Immature natural killer cell (primary cell): ENCODE results near the gene FGF22. TPM values are rescaled to one million over a fixed set of nuclear protein-coding genes. Genes with fewer than 3 reads are reported as not detected.

Source experiments
- DNase-seq, 3 donors: peaks; one replicate each; pipeline ENCODE4 v3.0.0; 2022; ENCODE audit warnings: mixed read lengths in 1 of 3
- H3K27ac Mint-ChIP-seq, 6 donors: one replicate each; pipeline ENCODE4 v1.8.0; 2020; ENCODE audit warnings: mixed read lengths in 6 of 6, mild to moderate bottlenecking in 5 of 6, inconsistent platforms in 4 of 6, moderate library complexity in 3 of 6
- H3K27me3 Mint-ChIP-seq, 3 donors: one replicate each; pipeline ENCODE4 v1.8.0; 2020 to 2021; ENCODE audit warnings: low read depth in 3 of 3, mild to moderate bottlenecking in 3 of 3, mixed read lengths in 3 of 3, moderate library complexity in 3 of 3, inconsistent platforms in 1 of 3
- H3K36me3 Mint-ChIP-seq, 3 donors: one replicate each; pipeline ENCODE4 v1.8.0; 2020; ENCODE audit warnings: mixed read lengths in 3 of 3, inconsistent platforms in 2 of 3, mild to moderate bottlenecking in 2 of 3
- H3K4me1 Mint-ChIP-seq, 2 donors: one replicate each; pipeline ENCODE4 v1.8.0; 2020; ENCODE audit warnings: inconsistent platforms in 2 of 2, mild to moderate bottlenecking in 2 of 2, mixed read lengths in 2 of 2, moderate library complexity in 1 of 2
- H3K4me3 Mint-ChIP-seq, 5 donors: one replicate each; pipeline ENCODE4 v1.8.0; 2020; ENCODE audit warnings: mild to moderate bottlenecking in 5 of 5, mixed read lengths in 5 of 5, inconsistent platforms in 3 of 5, moderate library complexity in 3 of 5
- H3K9me3 Mint-ChIP-seq, 6 donors: one replicate each; pipeline ENCODE4 v1.8.0; 2020; ENCODE audit warnings: mild to moderate bottlenecking in 6 of 6, mixed read lengths in 6 of 6, inconsistent platforms in 4 of 6, moderate library complexity in 3 of 6
- polyA plus RNA-seq, 3 donors: library from polyadenylated mRNA; unstranded; fragments of 300-500 nt; fragmentation: Illumina TruSeq; gene quantifications; one replicate each; pipeline ENCODE4 v1.2.3, GENCODE V29; 2021

The FGF22 gene
- polyA plus RNA-seq, 3 donors from 2014 or later: 0.54 TPM; not detected in 2

- Mint-ChIP-seq H3K36me3 (peaks cover 0 to 2% (median 2%) of the 10 kb centered on the region in 3 donors), H3K27ac (peak overlapping the region; percentile 90 to 95 (median 94)), H3K9me3 (no peaks in the 10 kb centered on the region), H3K4me1 (peaks cover 16 to 34% of the 10 kb centered on the region in 2 donors), H3K27me3 (peaks cover 10 to 14% (median 13%) of the 10 kb centered on the region in 3 donors), H3K4me3 (peak overlapping the region; percentile 90 to 97 (median 93))
- no peak for DNase-seq
Observed at GRCh38 chr19:633786-634639, 5.7 kb upstream of the FGF22 start.

DNA sequence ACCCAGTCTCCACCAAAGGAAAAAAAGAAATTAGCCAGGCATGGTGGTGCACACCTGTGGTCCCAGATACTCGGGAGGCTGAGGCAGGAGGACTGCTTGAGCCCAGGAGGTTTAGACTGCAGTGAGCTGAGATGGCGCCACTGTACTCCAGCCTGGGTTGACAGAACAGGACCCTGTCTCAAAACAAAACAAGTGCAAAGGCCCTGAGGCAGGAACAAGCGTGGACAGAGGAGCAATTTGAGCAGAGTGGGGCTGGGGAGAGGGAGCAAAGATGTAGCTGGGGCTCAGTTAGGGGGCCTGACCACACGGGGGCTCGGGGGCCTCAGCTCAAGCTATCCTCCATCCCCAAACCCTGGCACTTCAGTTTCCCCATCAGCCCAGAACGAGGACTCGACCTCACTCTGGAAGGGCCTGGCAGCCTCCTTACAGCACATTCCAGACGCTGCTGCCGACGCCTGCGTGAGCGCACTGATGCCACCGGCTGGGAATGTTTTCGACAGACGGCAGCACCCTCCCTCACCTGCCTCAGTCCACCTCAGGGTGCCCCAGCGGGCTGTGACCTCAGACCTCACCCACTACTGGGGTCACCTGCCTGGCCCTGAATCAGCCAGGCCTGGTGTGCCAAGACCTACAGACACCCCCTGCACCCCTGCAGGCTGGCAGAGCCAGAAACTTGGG, 4.6 kb upstream of the FGF22 start:
- DNase-seq: no peak
- Mint-ChIP-seq H3K4me3 (no peak overlapping the region), H3K27ac (no peak overlapping the region), H3K9me3 (no peaks in the 10 kb centered on the region), H3K27me3 (peaks cover 14 to 19% (median 17%) of the 10 kb centered on the region in 3 donors), H3K36me3 (no peaks in the 10 kb centered on the region), H3K4me1 (peaks cover 20 to 36% of the 10 kb centered on the region in 2 donors)

DNA sequence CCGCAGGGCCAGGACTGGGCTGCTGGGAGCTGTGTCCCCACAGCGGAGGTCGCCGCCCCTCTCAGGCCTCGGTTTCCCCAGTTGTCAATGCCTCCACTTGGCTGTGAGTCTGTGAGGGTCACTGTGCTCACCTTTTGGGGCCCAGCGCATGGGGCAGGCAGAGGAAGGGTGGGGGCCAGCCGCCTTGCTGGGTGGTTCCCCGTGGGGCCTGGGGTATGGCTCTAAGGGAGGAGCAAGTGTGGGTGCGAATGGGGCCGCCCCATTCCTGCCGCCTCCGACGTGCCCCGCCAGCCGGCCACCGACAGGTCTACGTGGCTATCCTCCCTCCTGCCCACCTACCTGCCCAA, 800 bp upstream of the FGF22 start:
- Mint-ChIP-seq H3K27me3 (peaks cover 4 to 5% (median 4%) of the 10 kb centered on the region in 3 donors), H3K9me3 (no peaks in the 10 kb centered on the region), H3K4me1 (peaks cover 9 to 14% of the 10 kb centered on the region in 2 donors), H3K4me3 (peak overlapping the region; percentile 83 to 96 (median 92)), H3K36me3 (no peaks in the 10 kb centered on the region), H3K27ac (peak overlapping the region in 5 of 6 donors; percentile 95 to 99 (median 99))
- DNase-seq: no peak

DNA sequence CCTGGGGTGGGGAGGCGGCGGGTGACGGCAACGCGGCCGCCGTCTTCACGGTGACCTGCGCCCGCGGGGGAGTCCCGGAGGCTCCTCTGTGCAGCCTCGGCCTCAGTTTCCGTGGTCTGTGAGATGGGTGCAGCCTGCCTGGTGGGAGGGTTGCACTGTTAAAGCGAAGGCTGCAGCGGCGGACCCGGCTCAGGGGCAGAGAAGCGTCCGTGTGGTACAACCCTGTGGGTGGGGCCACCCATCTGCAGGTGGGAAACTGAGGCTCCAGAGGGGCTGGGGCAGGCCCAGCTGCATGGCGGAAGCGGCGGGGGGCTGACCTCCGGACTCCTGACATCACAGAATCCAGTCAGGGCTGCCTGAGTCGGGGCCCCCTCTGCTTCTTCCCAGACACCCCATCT, 481 bp downstream of the FGF22 start:
- H3K4me3 Mint-ChIP-seq: no peak overlapping the region
- peaks cover 7 to 9% of the 10 kb centered on the region in 2 donors for H3K4me1 Mint-ChIP-seq
- peaks cover 4 to 6% (median 5%) of the 10 kb centered on the region in 3 donors for H3K27me3 Mint-ChIP-seq
- H3K9me3 Mint-ChIP-seq: no peaks in the 10 kb centered on the region
- DNase-seq: no peak
- H3K27ac Mint-ChIP-seq: no peak overlapping the region
- no peaks in the 10 kb centered on the region for H3K36me3 Mint-ChIP-seq

DNA sequence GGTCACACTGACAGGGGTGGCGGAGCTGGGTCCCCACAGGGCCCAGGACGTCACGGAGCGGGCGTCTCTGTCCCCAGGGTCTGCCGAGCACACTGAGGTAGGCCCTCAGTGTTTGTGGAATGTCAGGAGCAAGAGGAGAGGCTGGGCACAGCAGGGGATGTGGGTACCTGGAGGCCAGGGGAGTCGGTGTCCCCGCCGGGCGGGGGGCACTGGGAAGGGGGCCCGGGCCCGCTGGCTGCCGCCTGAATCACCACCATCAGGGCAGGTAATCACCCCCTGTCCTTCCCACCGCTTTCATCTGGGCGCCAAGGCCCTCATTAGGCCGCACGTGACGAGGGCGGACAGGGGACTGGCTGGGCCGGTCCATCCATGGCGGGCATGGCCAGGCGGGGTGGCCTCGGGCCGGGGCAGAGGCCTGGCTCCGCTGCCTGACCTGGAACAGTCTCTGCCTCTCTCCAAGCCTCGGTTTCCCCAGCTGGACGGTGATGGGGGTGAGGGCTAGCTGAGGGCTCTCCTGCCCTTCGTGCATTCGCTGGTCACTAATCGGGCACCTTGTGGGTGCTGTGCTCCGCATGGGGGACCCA, 1.0 kb downstream of the FGF22 start:
- H3K9me3 Mint-ChIP-seq: no peaks in the 10 kb centered on the region
- H3K36me3 Mint-ChIP-seq: no peaks in the 10 kb centered on the region
- H3K4me3 Mint-ChIP-seq: no peak overlapping the region
- peak overlapping the region in 2 of 6 donors; percentile 36 to 72 for H3K27ac Mint-ChIP-seq
- H3K4me1 Mint-ChIP-seq: peaks cover 7 to 9% of the 10 kb centered on the region in 2 donors
- peaks cover 4 to 7% (median 5%) of the 10 kb centered on the region in 3 donors for H3K27me3 Mint-ChIP-seq
- DNase-seq: no peak

DNA sequence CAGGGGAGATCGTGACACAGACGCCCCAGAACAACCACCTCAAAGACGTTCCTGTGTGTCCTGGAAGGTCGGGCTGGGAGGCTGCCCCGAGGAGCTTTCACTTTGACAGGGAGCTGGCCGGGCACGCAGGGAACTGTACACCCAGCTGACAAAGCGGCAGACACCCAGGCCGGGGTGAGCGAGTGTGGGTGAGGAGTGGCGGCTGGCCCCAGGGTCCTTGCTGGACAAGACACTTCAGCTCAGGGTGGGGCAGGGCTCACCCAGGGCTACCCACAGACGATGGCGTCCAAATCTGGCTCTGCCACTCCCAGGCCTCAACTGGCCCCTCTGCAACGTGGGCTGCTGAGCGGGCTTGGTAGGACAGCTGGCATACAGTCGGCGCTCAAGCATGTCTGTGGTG, 2.0 kb downstream of the FGF22 start:
- H3K36me3 Mint-ChIP-seq: no peaks in the 10 kb centered on the region
- H3K4me3 Mint-ChIP-seq: no peak overlapping the region
- H3K27ac Mint-ChIP-seq: peak overlapping the region in 4 of 6 donors; percentile 5 to 48 (median 22)
- peaks cover 7 to 9% of the 10 kb centered on the region in 2 donors for H3K4me1 Mint-ChIP-seq
- no peak for DNase-seq
- H3K9me3 Mint-ChIP-seq: no peaks in the 10 kb centered on the region
- peaks cover 4 to 7% (median 7%) of the 10 kb centered on the region in 3 donors for H3K27me3 Mint-ChIP-seq

DNA sequence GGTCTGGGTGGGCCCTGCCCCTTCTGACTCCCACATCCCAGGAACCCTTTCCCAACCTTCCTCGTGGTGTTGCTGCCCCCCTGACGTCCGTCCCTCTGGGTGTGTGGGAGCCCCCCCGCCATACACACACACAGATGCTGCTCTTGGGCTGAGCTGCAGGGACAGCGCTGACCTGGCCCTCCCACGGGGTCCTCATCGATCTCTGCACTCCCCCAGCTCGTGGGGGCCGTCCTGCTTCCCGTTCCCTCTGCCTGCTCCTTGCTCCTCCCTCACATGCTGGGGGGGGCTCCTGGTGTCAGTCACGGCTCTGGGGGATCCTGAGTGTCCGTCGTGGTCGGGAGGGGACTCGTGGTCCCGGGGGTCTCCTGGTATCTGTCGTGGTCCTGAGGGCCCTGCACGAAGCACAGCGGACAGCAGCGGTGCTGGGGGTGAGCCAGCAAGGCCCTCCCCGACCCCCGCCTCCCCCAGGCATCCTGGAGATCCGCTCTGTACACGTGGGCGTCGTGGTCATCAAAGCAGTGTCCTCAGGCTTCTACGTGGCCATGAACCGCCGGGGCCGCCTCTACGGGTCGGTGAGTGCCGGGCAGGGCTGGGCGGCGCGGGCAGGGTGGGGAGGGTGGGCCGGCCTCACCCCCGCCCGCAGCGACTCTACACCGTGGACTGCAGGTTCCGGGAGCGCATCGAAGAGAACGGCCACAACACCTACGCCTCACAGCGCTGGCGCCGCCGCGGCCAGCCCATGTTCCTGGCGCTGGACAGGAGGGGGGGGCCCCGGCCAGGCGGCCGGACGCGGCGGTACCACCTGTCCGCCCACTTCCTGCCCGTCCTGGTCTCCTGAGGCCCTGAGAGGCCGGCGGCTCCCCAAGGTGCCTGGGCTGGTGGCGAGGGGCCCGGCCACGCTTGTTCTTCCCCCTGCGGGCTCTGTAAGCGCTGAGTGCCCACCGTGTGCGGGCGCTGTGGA, 3.4 kb downstream of the FGF22 start:
- no peak for DNase-seq
- no peaks in the 10 kb centered on the region for H3K36me3 Mint-ChIP-seq
- H3K27ac Mint-ChIP-seq: peak overlapping the region in 1 of 6 donors; percentile 17
- no peaks in the 10 kb centered on the region for H3K9me3 Mint-ChIP-seq
- H3K4me1 Mint-ChIP-seq: peaks cover 7 to 9% of the 10 kb centered on the region in 2 donors
- no peak overlapping the region for H3K4me3 Mint-ChIP-seq
- H3K27me3 Mint-ChIP-seq: peaks cover 4 to 7% (median 7%) of the 10 kb centered on the region in 3 donors

DNA sequence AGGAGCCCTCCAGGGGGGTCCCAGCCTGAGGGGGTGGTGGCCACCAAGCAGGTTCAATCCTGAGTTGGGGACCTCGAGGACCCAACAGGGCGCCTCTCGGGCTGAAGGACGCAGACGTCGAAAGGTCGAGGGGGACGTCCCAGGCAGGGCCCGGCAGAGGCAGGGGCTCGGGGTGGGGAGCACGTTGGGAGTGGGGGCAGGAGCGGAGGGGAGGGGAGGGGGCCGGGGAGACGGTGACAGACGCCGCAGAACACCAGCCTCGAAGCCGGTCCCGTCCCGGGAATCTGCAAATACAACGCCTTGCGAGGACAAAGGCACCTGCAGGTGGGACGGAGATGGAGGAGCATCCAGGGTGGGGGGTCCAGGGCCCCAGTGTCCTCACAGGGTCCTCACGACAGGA, 4.1 kb downstream of the FGF22 start:
- H3K27me3 Mint-ChIP-seq: peaks cover 5 to 9% (median 7%) of the 10 kb centered on the region in 3 donors
- H3K4me3 Mint-ChIP-seq: no peak overlapping the region
- no peaks in the 10 kb centered on the region for H3K36me3 Mint-ChIP-seq
- no peak for DNase-seq
- H3K27ac Mint-ChIP-seq: peak overlapping the region in 1 of 6 donors; percentile 69
- H3K4me1 Mint-ChIP-seq: peaks cover 7% of the 10 kb centered on the region in 2 donors
- no peaks in the 10 kb centered on the region for H3K9me3 Mint-ChIP-seq

DNA sequence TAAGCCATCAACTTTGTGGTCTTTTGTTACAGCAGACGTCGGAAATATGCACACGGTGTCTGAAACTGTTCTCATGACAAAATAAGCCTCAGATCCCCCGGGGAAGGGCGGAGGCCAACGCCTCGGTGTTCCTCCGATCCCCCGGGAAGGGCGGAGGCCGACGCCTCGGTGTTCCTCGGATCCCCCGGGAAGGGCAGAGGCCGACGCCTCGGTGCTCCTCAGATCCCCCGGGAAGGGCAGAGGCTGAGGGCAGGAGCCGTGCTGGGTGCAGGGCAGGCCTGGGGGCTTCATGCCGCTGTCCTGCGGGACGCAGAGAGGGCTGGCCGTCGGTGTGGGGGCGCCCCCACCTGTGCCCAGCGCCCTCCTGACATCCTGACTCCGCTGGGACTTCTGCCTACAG, 4.7 kb downstream of the FGF22 start:
- Mint-ChIP-seq H3K9me3 (no peaks in the 10 kb centered on the region), H3K27me3 (peaks cover 2 to 6% (median 5%) of the 10 kb centered on the region in 3 donors), H3K36me3 (no peaks in the 10 kb centered on the region), H3K4me1 (peaks cover 3% of the 10 kb centered on the region in 2 donors), H3K27ac (no peak overlapping the region), H3K4me3 (no peak overlapping the region)
- no peak for DNase-seq

DNA sequence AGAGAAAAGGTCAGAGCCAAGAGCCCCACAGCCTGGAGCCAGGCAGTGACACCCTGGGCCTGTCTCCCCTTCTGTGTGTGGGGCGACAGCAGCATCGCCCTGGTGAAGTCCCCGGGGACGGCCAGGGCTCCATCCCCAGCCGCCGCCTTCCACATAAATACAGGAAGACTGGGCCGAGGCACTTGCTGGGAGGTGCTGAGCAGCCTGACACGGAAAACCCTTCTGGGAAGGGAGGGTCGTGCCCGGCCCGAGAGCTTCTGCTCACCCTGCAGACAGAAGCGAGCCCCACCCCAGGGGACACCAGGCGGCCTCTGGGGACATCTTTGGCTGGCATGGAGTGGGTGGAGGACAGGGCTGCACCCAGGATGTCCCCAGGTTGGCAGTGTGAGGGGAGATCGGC, 5.1 kb downstream of the FGF22 start:
- no peaks in the 10 kb centered on the region for H3K9me3 Mint-ChIP-seq
- H3K4me1 Mint-ChIP-seq: peaks cover 0 to 2% of the 10 kb centered on the region in 2 donors
- no peak for DNase-seq
- H3K27ac Mint-ChIP-seq: peak overlapping the region in 1 of 6 donors; percentile 31
- H3K27me3 Mint-ChIP-seq: peaks cover 1 to 5% (median 4%) of the 10 kb centered on the region in 3 donors
- H3K36me3 Mint-ChIP-seq: no peaks in the 10 kb centered on the region
- H3K4me3 Mint-ChIP-seq: no peak overlapping the region

DNA sequence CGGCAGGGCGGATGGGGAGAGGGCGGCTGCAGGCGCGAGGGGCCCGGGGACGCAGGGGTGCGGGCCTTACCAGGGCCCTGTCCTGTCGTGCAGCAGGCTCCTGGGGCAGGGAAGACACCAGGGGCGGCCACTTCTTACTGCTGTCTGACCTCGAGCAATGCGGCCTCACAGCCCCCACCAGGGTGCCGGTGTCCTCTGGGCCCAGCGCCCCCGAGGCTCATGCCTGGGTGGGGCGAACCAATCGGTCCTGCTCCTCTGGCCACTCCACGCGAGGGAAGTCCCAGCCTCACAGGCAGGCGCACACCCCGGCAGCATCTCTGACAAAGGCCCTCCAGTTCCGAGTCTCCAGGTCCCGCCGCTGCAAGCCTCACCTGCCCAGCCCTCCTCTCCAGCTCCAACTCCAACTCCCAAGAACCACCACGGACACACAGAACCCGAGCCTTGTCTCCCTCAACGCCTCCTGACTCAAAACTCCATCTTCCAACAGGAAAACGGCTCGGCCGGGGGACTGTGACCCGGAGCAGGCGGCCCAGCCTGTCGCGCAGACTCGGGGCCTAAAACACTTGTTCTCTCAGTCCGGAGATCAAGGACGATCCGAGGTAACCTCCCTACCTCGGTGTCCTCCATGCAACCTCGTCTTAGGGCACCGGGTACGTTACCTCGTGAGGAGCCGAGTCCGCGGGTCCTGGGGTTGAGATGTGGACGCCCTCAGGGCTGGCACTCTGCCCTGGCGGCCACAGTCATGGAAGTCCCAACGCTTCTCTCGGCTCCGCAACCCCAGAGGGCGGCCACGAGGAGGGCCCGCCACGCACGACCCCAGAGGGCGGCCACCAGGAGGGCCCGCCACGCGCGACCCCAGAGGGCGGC, 6.5 kb downstream of the FGF22 start:
- Mint-ChIP-seq H3K27me3 (peaks cover 1 to 5% (median 4%) of the 10 kb centered on the region in 3 donors), H3K9me3 (no peaks in the 10 kb centered on the region), H3K4me1 (peaks cover 0 to 3% of the 10 kb centered on the region in 2 donors), H3K27ac (peak overlapping the region in 1 of 6 donors; percentile 66), H3K4me3 (no peak overlapping the region), H3K36me3 (peaks cover 0 to 3% (median 0%) of the 10 kb centered on the region in 3 donors)
- DNase-seq: no peak

- H3K36me3 Mint-ChIP-seq: peaks cover 0 to 3% (median 0%) of the 10 kb centered on the region in 3 donors
- H3K27me3 Mint-ChIP-seq: peaks cover 1 to 6% (median 4%) of the 10 kb centered on the region in 3 donors
- no peak overlapping the region for H3K27ac Mint-ChIP-seq
- no peak for DNase-seq
- peaks cover 0 to 2% of the 10 kb centered on the region in 2 donors for H3K4me1 Mint-ChIP-seq
- no peaks in the 10 kb centered on the region for H3K9me3 Mint-ChIP-seq
- H3K4me3 Mint-ChIP-seq: no peak overlapping the region
Observed at GRCh38 chr19:646779-647565, 7.3 kb downstream of the FGF22 start.
